ENCODE measurements around the gene BPIFB2. TPM values are rescaled to one million over a fixed set of nuclear protein-coding genes. Genes with fewer than 3 reads are reported as not detected.

The BPIFB2 gene
- total and polyA plus RNA-seq, 10 of the 15 experiments (the other 5 are each of a cell fraction or from before 2014, with no cell fraction given), result not detected

GRCh38 chr20:33014336-33015113, 7.0 kb downstream of the BPIFB2 start:
- no TSS peak for BruUV-seq (replicated peaks)
- TF ChIP-seq YBX1 (IDR thresholded peaks at IDR 0.05), result no peak
- TF ChIP-seq RFX5 (IDR thresholded peaks at IDR 0.05; ENCODE audit: low read depth, low read length), result no peak
- no peak for TF ChIP-seq ZBTB33 (IDR thresholded peaks at IDR 0.05)
- no peak for TF ChIP-seq ATF7 (IDR thresholded peaks at IDR 0.05; ENCODE audit: low read depth)
- no peak for TF ChIP-seq NKRF (conservative IDR thresholded peaks at IDR 0.05)
- TF ChIP-seq SUPT20H (IDR thresholded peaks at IDR 0.05; ENCODE audit: borderline replicate concordance, control insufficient read depth, low read depth, low read length), result no peak
- no peak for TF ChIP-seq POLR2AphosphoS5 (IDR thresholded peaks at IDR 0.05; ENCODE audit: low read length)
- TF ChIP-seq, protein P1, sequence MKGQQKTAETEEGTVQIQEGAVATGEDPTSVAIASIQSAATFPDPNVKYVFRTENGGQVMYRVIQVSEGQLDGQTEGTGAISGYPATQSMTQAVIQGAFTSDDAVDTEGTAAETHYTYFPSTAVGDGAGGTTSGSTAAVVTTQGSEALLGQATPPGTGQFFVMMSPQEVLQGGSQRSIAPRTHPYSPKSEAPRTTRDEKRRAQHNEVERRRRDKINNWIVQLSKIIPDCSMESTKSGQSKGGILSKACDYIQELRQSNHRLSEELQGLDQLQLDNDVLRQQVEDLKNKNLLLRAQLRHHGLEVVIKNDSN (IDR thresholded peaks at IDR 0.05; ENCODE audit: borderline replicate concordance, extremely low read length, insufficient read depth, low read depth, low read length), result no peak
- TF ChIP-seq TCF7 (IDR thresholded peaks at IDR 0.05; ENCODE audit: borderline replicate concordance), result no peak
- TF ChIP-seq, protein P2, sequence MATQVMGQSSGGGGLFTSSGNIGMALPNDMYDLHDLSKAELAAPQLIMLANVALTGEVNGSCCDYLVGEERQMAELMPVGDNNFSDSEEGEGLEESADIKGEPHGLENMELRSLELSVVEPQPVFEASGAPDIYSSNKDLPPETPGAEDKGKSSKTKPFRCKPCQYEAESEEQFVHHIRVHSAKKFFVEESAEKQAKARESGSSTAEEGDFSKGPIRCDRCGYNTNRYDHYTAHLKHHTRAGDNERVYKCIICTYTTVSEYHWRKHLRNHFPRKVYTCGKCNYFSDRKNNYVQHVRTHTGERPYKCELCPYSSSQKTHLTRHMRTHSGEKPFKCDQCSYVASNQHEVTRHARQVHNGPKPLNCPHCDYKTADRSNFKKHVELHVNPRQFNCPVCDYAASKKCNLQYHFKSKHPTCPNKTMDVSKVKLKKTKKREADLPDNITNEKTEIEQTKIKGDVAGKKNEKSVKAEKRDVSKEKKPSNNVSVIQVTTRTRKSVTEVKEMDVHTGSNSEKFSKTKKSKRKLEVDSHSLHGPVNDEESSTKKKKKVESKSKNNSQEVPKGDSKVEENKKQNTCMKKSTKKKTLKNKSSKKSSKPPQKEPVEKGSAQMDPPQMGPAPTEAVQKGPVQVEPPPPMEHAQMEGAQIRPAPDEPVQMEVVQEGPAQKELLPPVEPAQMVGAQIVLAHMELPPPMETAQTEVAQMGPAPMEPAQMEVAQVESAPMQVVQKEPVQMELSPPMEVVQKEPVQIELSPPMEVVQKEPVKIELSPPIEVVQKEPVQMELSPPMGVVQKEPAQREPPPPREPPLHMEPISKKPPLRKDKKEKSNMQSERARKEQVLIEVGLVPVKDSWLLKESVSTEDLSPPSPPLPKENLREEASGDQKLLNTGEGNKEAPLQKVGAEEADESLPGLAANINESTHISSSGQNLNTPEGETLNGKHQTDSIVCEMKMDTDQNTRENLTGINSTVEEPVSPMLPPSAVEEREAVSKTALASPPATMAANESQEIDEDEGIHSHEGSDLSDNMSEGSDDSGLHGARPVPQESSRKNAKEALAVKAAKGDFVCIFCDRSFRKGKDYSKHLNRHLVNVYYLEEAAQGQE (IDR thresholded peaks at IDR 0.05; ENCODE audit: low read depth, low read length), result no peak

More at GRCh38 chr20:33014336-33015113, 7.0 kb downstream of the BPIFB2 start:
- no peak overlapping the region for H2AFZ ChIP-seq (ENCODE audit: control insufficient read depth, low read depth, low read length)
- DNase-seq (ENCODE audit: low read depth, low spot score) (no peak), ATAC-seq (no peak), FAIRE-seq (no peak)
- intact Hi-C loops (cut with micrococcal nuclease; ENCODE audit: unreplicated experiment), result no loop called here
- H3K9ac ChIP-seq (ENCODE audit: control insufficient read depth, insufficient read depth, low read length), result no peak overlapping the region
- H3K9me3 ChIP-seq (replicated peaks; ENCODE audit: control insufficient read depth, insufficient read depth, low read length), result no peaks in the 10 kb centered on the region
- no peak overlapping the region for H3K4me2 ChIP-seq (ENCODE audit: control insufficient read depth, insufficient read depth)
- 36% methylated on average over 16 of the region's 16 CpGs for WGBS (ENCODE audit: insufficient coverage, insufficient replicate concordance, low lambda C conversion rate, missing lambda C conversion rate)
- ChIA-PET CTCF (no interaction called here), POLR2A (no interaction called here), SMC1A (ENCODE audit: uncharacterized antibody, unreplicated experiment) (no interaction called here), RAD21 (ENCODE audit: unreplicated experiment) (no interaction called here)
- no peaks in the 10 kb centered on the region for H3K4me1 ChIP-seq (ENCODE audit: control insufficient read depth, insufficient read depth, low read length)
- H3K27ac ChIP-seq (ENCODE audit: control insufficient read depth, insufficient read depth), result no peak overlapping the region
- H3K36me3 ChIP-seq (ENCODE audit: control insufficient read depth in 2 of 2, insufficient read depth in 2 of 2, low read length in 1 of 2), result no peaks in the 10 kb centered on the region
- H3K27me3 ChIP-seq (replicated peaks in 1 of 2; ENCODE audit: control insufficient read depth in 2 of 2, insufficient read depth in 2 of 2, low read length in 1 of 2), result peaks cover 0 to 1% of the 10 kb centered on the region in 2 experiments; a peak in 3 of 4 replicates
- in situ Hi-C loops (cut with MboI), result no loop called here
- no peak overlapping the region for H3K4me3 ChIP-seq
- no peaks in the 10 kb centered on the region for H3K79me2 ChIP-seq (ENCODE audit: control insufficient read depth, insufficient read depth, low read length)
- H4K20me1 ChIP-seq (ENCODE audit: control insufficient read depth, insufficient read depth), result no peaks in the 10 kb centered on the region

All from GM12878 (cell line).